ENCODE data around the gene SNX33.
"Not testable (repeated sequence)": the region's sequence is repeated elsewhere in the genome, so short reads cannot be mapped to it uniquely, and the experiment has no call there.

SNX33 gene

DNA sequence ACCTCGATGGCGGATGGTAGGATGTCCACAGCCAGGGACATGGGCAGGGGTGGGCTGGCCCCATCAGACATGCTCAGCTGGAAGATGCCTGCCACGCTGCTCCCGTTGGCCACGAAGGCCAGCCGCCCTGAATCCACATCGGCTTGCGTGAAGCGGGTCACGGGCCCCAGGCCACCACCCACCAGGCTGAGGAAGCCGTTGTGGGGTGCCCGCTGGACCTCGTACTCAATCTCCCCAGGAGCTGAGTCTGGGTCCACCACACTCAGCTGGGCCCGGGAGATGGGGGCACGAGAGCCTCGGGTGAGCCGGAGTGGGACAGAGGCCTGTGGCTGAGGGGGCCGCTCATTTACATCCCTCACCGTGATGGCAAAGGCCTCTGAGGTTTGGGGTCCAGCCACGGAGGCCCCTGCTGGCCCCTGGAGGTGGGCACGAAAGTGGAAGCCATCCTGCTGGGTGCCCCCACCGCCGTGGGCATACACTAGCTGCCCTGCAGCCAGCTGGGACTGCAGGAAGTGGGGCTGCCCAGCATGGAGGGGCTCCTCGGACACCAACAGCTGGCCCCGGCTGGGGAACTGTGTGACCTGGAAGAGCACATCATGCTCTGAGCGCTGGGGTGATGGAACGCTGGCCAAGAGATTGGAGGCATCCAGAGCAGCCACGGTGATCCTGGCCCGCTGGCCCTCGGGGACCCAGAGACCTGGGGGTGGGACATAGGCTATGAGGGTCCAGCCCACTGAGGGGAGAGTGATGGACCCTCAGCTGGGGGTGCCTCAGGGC lies 29.2 kb downstream of the SNX33 start:
- H3K27ac ChIP-seq (ENCODE audit: low read depth, low read length) = no peak overlapping the region
- H3K9me3 ChIP-seq (ENCODE audit: insufficient read depth, low read length) = no peaks in the 10 kb centered on the region
- no peaks in the 10 kb centered on the region for H3K27me3 ChIP-seq (ENCODE audit: low read length)
- no peaks in the 10 kb centered on the region for H3K36me3 ChIP-seq (ENCODE audit: low read length)
- H3K4me3 ChIP-seq (ENCODE audit: insufficient read depth, low read length, poor library complexity, severe bottlenecking) = no peak overlapping the region
- H3K79me2 ChIP-seq (ENCODE audit: insufficient read depth, low read length) = no peaks in the 10 kb centered on the region
- no peak for TF ChIP-seq EZH2phosphoT487 (conservative IDR thresholded peaks at IDR 0.05; ENCODE audit: low read length)
- TF ChIP-seq, protein P1, sequence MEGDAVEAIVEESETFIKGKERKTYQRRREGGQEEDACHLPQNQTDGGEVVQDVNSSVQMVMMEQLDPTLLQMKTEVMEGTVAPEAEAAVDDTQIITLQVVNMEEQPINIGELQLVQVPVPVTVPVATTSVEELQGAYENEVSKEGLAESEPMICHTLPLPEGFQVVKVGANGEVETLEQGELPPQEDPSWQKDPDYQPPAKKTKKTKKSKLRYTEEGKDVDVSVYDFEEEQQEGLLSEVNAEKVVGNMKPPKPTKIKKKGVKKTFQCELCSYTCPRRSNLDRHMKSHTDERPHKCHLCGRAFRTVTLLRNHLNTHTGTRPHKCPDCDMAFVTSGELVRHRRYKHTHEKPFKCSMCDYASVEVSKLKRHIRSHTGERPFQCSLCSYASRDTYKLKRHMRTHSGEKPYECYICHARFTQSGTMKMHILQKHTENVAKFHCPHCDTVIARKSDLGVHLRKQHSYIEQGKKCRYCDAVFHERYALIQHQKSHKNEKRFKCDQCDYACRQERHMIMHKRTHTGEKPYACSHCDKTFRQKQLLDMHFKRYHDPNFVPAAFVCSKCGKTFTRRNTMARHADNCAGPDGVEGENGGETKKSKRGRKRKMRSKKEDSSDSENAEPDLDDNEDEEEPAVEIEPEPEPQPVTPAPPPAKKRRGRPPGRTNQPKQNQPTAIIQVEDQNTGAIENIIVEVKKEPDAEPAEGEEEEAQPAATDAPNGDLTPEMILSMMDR (IDR thresholded peaks at IDR 0.05; ENCODE audit: insufficient read depth, low read length, poor library complexity, severe bottlenecking) = no peak
- H3K4me2 ChIP-seq (ENCODE audit: low read depth, low read length, poor library complexity, severe bottlenecking) = no peak overlapping the region
- H4K20me1 ChIP-seq (ENCODE audit: low read depth, low read length) = no peaks in the 10 kb centered on the region
- H2AFZ ChIP-seq (ENCODE audit: low read depth, low read length, severe bottlenecking) = no peak overlapping the region
- H3F3A ChIP-seq (ENCODE audit: insufficient read depth) = no peaks in the 10 kb centered on the region
- H3K9me2 ChIP-seq (replicated peaks; ENCODE audit: insufficient read depth, low read length) = no peaks in the 10 kb centered on the region
- no peak overlapping the region for H3K9ac ChIP-seq (ENCODE audit: low read length)

DNA sequence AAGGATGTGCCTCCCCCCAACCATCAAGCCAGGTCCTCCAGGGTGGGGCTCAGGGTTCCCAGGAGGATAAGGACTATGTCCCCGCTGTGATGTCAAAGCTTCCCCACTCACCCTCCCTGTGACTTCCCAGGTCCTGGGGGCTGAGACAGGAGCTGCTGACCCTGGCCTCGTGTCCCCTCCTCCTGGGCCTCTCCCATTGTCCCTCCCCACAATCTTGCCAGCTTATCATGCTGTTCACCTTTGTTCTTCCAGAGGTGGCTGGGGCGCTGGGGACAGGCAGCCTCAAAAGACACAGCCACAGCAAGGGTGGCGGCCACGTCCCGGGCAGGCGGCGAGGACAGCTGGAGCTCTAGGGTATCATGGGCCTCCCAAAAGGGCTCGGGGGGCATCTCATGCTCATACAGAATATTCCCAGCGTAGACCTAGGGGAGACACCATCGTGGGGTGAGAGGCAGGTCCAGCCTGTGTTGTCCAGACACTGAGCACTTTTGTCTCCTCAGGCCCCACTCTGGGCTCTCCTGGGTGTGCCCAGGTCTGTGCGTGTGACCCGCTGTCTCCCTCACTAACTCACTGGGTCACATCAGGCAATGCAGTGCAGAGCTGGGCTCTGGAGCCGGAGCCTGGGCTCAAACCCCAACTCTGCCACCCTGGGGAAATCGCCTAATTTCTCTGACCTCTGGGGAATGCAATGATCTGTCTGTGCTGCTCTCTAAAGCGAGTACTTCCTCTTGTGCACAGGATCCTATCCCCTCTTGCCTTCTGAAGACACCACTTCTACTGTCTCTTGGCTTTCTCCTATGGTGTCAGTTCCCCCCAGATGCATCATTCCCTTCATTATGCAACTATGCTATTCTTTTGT lies 30.0 kb downstream of the SNX33 start:
- Histone ChIP-seq H3K27me3 (ENCODE audit: low read length) (no peaks in the 10 kb centered on the region), H3K9me2 (replicated peaks; ENCODE audit: insufficient read depth, low read length) (no peaks in the 10 kb centered on the region), H3K4me2 (ENCODE audit: low read depth, low read length, poor library complexity, severe bottlenecking) (no peak overlapping the region), H3K79me2 (ENCODE audit: insufficient read depth, low read length) (no peaks in the 10 kb centered on the region), H3K9ac (ENCODE audit: low read length) (no peak overlapping the region), H3K27ac (ENCODE audit: low read depth, low read length) (no peak overlapping the region), H2AFZ (ENCODE audit: low read depth, low read length, severe bottlenecking) (no peak overlapping the region), H3K9me3 (ENCODE audit: insufficient read depth, low read length) (no peaks in the 10 kb centered on the region), H4K20me1 (ENCODE audit: low read depth, low read length) (no peaks in the 10 kb centered on the region), H3K36me3 (ENCODE audit: low read length) (no peaks in the 10 kb centered on the region), H3K4me3 (ENCODE audit: insufficient read depth, low read length, poor library complexity, severe bottlenecking) (no peak overlapping the region), H3F3A (ENCODE audit: insufficient read depth) (no peaks in the 10 kb centered on the region)
- no peak for TF ChIP-seq EZH2phosphoT487 (conservative IDR thresholded peaks at IDR 0.05; ENCODE audit: low read length)
- TF ChIP-seq, protein P1 (IDR thresholded peaks at IDR 0.05; ENCODE audit: insufficient read depth, low read length, poor library complexity, severe bottlenecking) = no peak

DNA sequence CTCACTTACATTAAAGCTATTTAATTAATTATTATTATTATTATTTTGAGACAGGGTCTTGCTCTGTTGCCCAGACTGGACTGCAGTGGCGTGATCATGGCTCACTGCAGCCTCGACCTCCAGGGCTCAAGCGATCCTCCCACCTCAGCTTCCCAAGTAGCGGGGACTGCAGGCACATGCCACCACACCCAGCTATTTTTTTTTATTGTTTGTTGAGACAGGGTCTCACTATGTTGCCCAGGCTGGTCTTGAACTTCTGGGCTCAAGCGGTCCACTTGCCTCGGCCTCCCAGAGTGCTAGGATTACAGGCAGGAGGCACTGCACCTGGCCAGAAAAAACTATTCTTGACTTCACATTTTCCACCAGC lies 30.6 kb downstream of the SNX33 start:
- not testable (repeated sequence) for H4K20me1 ChIP-seq (ENCODE audit: low read depth, low read length); H3F3A ChIP-seq (ENCODE audit: insufficient read depth); H3K27me3 ChIP-seq (ENCODE audit: low read length); H2AFZ ChIP-seq (ENCODE audit: low read depth, low read length, severe bottlenecking); H3K9me3 ChIP-seq (ENCODE audit: insufficient read depth, low read length); H3K27ac ChIP-seq (ENCODE audit: low read depth, low read length); H3K4me3 ChIP-seq (ENCODE audit: insufficient read depth, low read length, poor library complexity, severe bottlenecking); H3K79me2 ChIP-seq (ENCODE audit: insufficient read depth, low read length); H3K4me2 ChIP-seq (ENCODE audit: low read depth, low read length, poor library complexity, severe bottlenecking); H3K36me3 ChIP-seq (ENCODE audit: low read length); H3K9ac ChIP-seq (ENCODE audit: low read length); H3K9me2 ChIP-seq (replicated peaks; ENCODE audit: insufficient read depth, low read length)

Data from SU-DHL-6 (cell line).